Measurements from ENCODE around the gene CCDC158.

- TF ChIP-seq, protein P1, sequence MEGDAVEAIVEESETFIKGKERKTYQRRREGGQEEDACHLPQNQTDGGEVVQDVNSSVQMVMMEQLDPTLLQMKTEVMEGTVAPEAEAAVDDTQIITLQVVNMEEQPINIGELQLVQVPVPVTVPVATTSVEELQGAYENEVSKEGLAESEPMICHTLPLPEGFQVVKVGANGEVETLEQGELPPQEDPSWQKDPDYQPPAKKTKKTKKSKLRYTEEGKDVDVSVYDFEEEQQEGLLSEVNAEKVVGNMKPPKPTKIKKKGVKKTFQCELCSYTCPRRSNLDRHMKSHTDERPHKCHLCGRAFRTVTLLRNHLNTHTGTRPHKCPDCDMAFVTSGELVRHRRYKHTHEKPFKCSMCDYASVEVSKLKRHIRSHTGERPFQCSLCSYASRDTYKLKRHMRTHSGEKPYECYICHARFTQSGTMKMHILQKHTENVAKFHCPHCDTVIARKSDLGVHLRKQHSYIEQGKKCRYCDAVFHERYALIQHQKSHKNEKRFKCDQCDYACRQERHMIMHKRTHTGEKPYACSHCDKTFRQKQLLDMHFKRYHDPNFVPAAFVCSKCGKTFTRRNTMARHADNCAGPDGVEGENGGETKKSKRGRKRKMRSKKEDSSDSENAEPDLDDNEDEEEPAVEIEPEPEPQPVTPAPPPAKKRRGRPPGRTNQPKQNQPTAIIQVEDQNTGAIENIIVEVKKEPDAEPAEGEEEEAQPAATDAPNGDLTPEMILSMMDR (IDR thresholded peaks at IDR 0.05) = no peak
- no peak for TF ChIP-seq POLR2A (IDR thresholded peaks at IDR 0.05)
Observed at GRCh38 chr4:76293772-76294171, 127.2 kb downstream of the CCDC158 start.

Data from heart left ventricle (tissue), 13 donors.